SHP77 treated with DMSO at 0.1 percent for 48 hours (cell line): ENCODE results near the gene CORIN.
A peak's percentile ranks its signal among the peaks of the same experiment; 100 is the strongest.

Source experiments
- DNase-seq: peaks from one replicate; lab custom pipeline; 2025; lab: John Stamatoyannopoulos, UW

CORIN gene

GRCh38 chr4:47837908-47838294 is at the start of gene CORIN:
TSS of gene CORIN (minus strand) at chr4:47838067. CDS start at chr4:47837949, 118 bp downstream.
- no peak for DNase-seq

GRCh38 chr4:47882228-47882627 is 44.4 kb upstream of the CORIN start:
- DNase-seq = no peak

DNA sequence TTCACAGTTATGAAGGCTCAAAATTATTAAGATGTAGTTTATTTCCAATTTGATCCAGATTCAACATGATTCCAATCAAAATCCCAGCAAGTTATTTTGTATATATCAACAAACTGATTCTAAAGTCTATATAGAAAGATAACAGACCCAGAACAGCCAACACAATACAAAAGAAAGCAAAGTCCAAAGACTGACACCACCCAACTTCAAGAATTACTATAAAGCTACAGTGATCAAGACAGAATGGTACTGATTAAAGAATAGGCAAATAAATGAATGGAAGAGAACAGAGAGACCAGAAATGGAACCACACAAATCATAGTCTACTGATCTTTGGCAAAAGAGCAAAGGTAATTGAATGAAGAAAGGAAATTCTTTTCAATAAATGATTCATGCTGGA is 41.6 kb upstream of the CORIN start:
- DNase-seq = no peak

GRCh38 chr4:47876784-47877546 is 39.1 kb upstream of the CORIN start:
- no peak for DNase-seq

DNA sequence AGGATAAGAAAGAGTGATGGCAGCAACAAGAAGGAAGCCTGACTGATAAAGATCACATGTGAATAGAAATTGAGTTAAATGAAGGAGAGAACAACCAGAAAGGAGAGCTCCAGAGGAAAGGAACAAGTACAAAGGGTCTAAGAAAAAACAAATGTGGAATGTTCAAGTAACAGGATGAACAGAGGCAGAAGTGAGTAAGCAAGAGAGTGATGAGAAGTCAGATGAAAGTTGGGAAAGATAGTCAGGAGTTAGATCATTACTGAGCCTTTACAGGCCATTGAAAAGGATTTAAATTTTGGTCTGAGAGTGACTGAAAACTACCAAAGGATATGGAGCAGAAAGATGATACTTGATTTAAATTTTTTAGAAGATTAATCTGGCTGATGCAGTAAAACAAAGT is 38.4 kb upstream of the CORIN start:
- no peak for DNase-seq

DNA sequence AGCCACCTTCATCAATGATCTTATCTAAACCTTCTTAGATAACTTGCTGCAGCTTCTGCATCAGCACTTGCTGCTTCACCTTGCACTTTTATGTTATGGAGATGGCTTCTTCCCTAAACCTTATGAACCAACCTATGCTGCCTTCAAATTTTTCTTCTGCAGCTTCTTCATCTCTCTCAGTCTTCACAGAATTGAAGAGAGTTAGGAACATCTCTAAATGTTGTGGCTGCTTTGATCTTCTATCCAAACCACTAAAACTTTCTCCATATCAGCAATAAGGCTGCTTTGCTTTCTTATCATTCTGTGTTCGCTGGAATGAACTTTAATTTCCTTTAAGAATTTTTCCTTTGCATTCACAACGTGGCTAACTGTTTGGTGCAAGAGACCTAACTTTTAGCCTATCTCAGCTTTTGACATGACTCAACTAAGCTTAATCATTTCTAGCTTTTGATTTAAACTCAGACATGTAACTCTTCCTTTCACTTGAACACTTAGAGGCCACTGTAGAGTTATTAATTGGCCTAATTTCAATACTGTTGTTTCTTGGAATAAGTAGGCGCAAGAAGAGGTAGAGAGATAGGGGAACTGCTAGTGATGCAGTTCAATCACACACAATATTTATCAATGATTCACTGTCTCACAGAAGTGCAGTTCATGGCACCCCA is 36.1 kb upstream of the CORIN start:
- no peak for DNase-seq

- DNase-seq = no peak
These were observed 25.6 kb upstream of the CORIN start for GRCh38 chr4:47863486-47863885.

GRCh38 chr4:47862297-47862696 is 24.4 kb upstream of the CORIN start:
- no peak for DNase-seq

GRCh38 chr4:47860305-47860704 is 22.4 kb upstream of the CORIN start:
- DNase-seq = no peak

GRCh38 chr4:47858006-47858405 is 20.1 kb upstream of the CORIN start:
- no peak for DNase-seq

DNA sequence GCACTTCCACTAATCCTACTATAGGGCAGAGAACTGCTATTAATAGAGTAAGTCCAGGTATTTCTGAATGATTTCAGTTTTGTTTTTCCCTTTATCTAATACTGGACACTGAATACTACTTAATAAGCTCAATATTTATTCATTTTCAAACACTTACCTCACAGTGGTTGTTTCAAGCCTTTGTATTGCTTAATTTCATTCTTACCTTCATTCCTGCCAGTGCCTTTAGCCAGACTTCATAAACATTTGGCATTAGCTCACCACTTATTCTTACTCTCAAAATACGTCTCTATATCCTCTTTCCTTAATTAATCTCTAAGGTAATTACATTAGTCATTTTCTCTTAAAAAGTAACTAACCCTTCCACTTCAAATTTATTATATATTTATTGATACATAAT is 18.8 kb upstream of the CORIN start:
- no peak for DNase-seq

DNA sequence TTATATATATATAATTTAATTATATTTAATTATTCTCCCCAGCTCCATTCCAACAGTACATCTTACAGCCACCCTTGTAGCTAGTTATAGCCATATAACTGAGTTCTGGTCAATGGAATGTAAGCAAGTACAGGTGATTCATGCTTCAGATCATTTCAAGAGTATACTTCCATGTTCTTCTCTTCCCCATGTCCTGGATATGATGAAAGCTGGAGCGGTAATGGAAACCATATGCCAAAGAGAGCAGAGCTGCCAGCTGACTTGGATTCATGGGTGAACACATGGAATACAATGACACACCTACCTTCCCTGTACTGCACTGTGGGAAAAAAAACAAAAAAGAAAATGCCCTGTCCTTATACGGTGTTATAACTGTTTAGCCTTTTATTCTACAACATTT is 17.5 kb upstream of the CORIN start:
- DNase-seq = no peak

DNA sequence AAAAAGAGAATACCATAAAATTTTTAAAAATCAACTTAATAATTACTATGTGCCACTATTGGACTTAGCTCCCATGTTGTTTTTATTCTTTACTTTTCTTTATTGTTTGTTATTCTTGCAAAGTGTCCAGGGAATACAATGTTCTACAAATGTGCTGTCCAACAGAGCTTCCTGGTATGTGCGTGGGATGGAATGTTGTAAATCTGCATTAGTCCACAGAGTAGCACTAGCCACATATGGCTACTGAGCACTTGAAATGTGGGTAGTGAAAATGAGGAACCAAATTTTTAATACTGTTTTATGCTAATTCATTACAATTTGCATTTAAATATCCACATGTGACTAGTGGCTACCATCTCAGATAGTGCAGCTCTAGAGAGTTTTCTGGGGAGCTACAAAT is 14.3 kb upstream of the CORIN start:
- no peak for DNase-seq

DNA sequence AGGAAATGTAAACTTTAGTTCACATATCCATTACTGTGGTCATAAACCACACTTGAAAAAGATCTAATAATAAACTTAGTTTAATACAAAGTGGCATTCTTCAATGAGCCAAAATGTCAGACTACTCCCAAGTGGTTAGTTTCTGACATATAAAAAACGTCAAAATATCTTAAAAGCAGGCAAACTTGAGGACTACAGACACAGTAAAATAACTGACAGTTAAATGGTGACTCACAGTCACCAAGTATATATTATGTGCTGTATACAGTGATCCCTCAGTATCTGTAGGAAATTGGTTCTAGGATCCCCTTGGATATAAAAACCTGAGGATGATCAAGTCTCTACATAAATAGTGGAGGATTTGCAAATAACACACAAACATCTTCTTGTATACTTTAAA is 11.6 kb upstream of the CORIN start:
- no peak for DNase-seq

DNA sequence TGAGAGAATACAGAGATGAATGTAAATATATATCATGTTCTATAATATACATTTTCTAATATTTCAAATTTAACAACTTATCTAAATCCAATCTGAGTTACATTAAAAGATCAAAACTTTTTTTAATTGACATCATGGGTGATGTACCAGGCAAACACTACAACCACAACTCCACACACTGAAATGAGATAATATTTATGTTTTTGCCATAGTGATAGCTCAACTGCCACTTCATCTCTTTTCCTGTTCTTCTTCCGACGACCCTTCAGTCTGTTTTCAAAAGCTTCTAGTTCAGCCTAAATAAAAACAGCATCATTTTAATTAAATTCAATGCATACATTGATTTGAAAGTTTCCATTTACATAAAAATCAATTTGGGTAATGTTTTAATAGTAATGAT is 10.2 kb upstream of the CORIN start:
- DNase-seq = no peak

DNA sequence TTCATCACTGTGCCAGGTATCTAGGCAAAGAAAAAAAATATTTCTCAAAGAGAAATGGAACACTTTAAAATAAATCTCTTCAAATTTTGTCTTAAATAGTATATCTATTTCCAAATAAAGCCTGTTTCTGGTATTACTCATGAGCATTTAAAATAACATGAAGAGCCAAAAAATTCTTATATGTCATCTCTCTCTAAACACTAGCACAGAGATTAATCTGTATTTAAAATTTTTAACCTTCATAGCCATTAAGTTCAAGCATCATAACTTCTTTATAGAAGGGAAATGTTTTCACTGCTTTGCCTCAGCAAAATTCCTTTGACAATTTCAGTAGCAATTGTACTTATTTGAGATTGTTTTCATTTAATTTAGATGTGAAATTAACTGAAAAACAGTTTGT is 5.1 kb upstream of the CORIN start:
- DNase-seq = no peak

GRCh38 chr4:47840291-47840690 is 2.4 kb upstream of the CORIN start:
- DNase-seq = no peak

GRCh38 chr4:47839259-47839658 is 1.4 kb upstream of the CORIN start:
- DNase-seq = no peak

DNA sequence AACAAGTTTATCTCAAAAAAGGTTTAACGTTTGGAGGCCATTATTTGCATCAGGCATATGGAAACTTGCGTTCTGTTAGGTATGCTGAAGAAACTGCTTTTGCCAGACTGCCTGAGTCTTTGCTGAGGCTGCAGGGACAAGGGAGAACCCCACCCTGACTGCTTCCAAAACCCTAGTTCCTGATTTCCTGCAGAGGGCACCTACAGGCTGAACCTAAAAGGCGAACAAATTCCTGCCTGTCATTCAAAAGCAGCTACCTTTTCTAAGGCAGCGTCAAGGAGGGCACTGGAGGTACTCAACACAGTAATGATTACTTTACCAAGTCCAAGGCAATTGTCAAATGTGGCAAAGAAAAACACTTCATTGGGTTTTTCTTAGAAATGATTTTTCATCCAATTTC is 578 bp upstream of the CORIN start:
- no peak for DNase-seq

DNA sequence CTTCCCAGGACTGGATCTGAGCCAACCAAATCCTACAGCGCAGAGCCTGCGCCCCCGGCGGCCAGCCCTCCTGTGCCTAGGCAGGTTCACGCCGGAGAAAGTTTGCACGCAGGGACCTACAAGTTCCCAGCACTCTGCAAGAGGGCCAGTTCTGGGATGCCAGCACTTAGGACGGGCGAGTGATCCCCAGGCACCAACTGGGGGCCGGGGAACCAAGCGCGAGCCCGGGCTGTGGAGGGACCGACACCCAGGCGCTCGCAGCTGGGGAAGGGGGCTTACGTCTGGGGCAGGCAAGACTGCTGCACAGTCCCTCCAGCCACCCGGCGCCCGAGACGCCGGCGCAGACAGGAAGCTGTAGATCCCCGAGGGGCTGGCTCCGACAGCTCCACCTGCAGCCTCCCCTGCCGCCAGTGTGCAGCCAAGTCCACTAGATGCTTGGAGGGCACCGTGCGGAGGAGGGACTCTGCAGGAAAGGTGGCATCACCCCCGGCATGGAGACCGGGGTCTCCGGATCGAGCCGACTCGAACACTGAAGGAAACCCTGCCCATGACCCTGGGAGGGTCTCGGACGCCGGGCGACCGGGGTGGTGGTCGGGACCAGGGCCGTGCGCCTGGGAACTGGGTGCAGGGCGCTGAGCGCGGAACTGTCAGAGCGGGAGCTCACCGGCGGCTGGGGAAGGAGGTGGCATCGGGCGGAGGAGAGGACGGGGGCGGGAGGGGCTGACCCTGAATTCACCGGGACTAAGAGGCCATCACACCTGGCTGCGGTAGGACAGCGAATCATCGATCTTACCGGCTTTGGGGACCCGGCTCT is 566 bp downstream of the CORIN start:
- no peak for DNase-seq

DNA sequence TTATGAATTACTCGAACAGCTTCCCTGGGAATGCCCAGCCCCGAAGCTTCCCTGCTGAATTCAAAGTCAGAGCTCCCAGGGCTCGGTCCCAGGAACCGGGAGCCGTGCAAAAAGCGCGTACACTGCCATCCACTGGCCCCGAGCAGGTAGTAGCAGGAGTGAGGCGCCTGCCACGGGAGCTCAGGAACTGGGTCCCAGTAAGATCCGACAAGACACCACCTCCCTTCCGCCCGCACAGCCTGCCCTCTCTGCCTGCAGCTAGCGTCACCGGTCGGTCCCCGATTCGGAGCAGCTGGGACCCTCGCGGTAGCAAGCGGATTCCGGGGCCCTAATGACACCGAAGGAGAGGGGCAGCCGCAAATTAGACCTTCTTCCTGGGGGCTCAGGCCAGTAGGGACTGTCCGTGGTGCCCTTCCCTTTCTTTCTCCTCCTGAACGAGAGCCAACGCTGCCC is 1.2 kb downstream of the CORIN start:
- peak; percentile 42 for DNase-seq

DNA sequence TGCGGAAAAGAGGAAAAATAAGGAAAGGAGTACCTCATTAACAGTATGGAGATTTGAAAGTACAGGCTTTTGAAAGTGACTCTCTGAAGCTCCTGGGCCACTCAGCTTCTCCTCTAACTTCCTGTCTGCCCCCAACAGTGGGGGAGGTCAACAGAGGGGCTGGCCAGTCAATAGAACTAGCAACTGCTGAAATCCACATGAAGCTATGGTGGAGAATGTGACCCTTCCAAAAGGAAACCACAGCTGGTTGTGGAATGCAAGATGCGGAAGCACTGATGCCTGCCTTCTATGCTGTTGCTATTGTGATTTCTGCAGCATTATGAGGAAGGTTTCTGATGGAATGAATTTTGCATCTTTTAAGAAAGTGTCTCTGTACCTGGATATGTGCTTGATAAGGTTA is 2.4 kb downstream of the CORIN start:
- DNase-seq = no peak
